B cell (primary cell): ENCODE measurements around the gene SERPINB6. TPM values are rescaled to one million over a fixed set of nuclear protein-coding genes. Genes with fewer than 3 reads are reported as not detected.

Experiments used
- ATAC-seq: fragments of 200-7000 bp; cut with Tn5 transposase; one replicate; pipeline ENCODE4 v1.10.0; 2021; ENCODE audit warnings: low read depth, mild to moderate bottlenecking, moderate number of reproducible peaks, moderate library complexity
- CTCF ChIA-PET: fragments of 350-600 bp; sonication (Branson Sonifier 250); formaldehyde crosslinking; loops from one replicate; lab custom pipeline; 2021; ENCODE audit warnings: antibody characterized with exemption, inconsistent platforms; lab: Charles Lee
- POLR2A ChIA-PET: fragments of 350-600 bp; sonication (Branson Sonifier 250); formaldehyde crosslinking; loops from one replicate; lab custom pipeline; 2021; ENCODE audit warnings: antibody characterized with exemption; lab: Charles Lee
- DNase-seq: peaks from one replicate; pipeline ENCODE4 v3.0.0; 2013
- H2AFZ ChIP-seq: 2 replicates; pipeline ENCODE4 v1.6.1; 2012; ENCODE audit warnings: mild to moderate bottlenecking, low read depth, low read length; ENCODE audit not compliant: insufficient read depth, poor library complexity, severe bottlenecking
- H3K27ac ChIP-seq, 2 donors: 1 replicate in 1 of 2; 2 replicates in 1 of 2; pipeline ENCODE4 v1.5.1; 2012 to 2013; ENCODE audit warnings: low read length in 2 of 2, mild to moderate bottlenecking in 2 of 2, moderate library complexity in 1 of 2
- H3K27me3 ChIP-seq, 4 experiments: fragments of 200-600 bp in 1 of 4; sonication (generic) in 1 of 4; replicated peaks in 1 of 4; 1 replicate in 2 of 4; 2 replicates in 2 of 4; pipeline versions ENCODE4 v1.6.1 to v1.7.0; 2013 to 2016; ENCODE audit warnings: low read length in 3 of 4, mild to moderate bottlenecking in 2 of 4, mixed read lengths in 1 of 4, moderate library complexity in 1 of 4; ENCODE audit not compliant: insufficient read depth in 4 of 4, control insufficient read depth in 3 of 4; ENCODE audit errors: control extremely low read depth in 1 of 4
- H3K36me3 ChIP-seq, 2 experiments: replicated peaks in 1 of 2; 1 replicate in 1 of 2; 2 replicates in 1 of 2; pipeline versions ENCODE4 v1.6.1 to v1.7.1; 2013; ENCODE audit warnings: low read length in 1 of 2; ENCODE audit not compliant: insufficient read depth in 2 of 2, control insufficient read depth in 1 of 2; ENCODE audit errors: control extremely low read depth in 1 of 2, extremely low read depth in 1 of 2
- H3K4me1 ChIP-seq, 2 donors: fragments of 200-600 bp in 1 of 2; sonication (generic) in 1 of 2; 1 replicate in 1 of 2; 2 replicates in 1 of 2; pipeline versions ENCODE4 v1.5.1 to v1.6.1; 2013 to 2017; ENCODE audit warnings: low read length in 2 of 2; ENCODE audit not compliant: control insufficient read depth in 2 of 2, insufficient read depth in 2 of 2
- H3K4me2 ChIP-seq: replicated peaks from 2 replicates; pipeline ENCODE3; 2012; ENCODE audit warnings: mild to moderate bottlenecking, low read depth, low read length; ENCODE audit not compliant: poor library complexity, severe bottlenecking
- H3K4me3 ChIP-seq, 5 experiments: fragments of 200-600 bp in 1 of 5; sonication (generic) in 1 of 5; 1 replicate in 3 of 5; 2 replicates in 2 of 5; pipeline versions ENCODE4 v1.5.1 to v1.7.0; 2011 to 2016; ENCODE audit warnings: low read length in 4 of 5, mild to moderate bottlenecking in 4 of 5, low read depth in 2 of 5, control low read depth in 1 of 5, moderate library complexity in 1 of 5; ENCODE audit not compliant: insufficient read depth in 1 of 5; ENCODE audit errors: control extremely low read depth in 1 of 5, extremely low read depth in 1 of 5
- H3K79me2 ChIP-seq: fragments of 200-600 bp; sonication (generic); one replicate; pipeline ENCODE4 v1.6.0; 2016; ENCODE audit warnings: low read length; ENCODE audit not compliant: control insufficient read depth, insufficient read depth
- H3K9ac ChIP-seq: fragments of 200-600 bp; sonication (generic); 2 replicates; pipeline ENCODE4 v1.6.1; 2017; ENCODE audit warnings: mild to moderate bottlenecking, low read length, moderate library complexity
- H3K9me3 ChIP-seq, 3 donors: one replicate each; pipeline versions ENCODE4 v1.6.1 to v1.7.1; 2013; ENCODE audit warnings: low read length in 2 of 3; ENCODE audit not compliant: control insufficient read depth in 2 of 3, insufficient read depth in 1 of 3; ENCODE audit errors: control extremely low read depth in 1 of 3
- H4K20me1 ChIP-seq: 2 replicates; pipeline ENCODE4 v1.6.0; 2012; ENCODE audit warnings: mild to moderate bottlenecking, low read length; ENCODE audit not compliant: insufficient read depth, control insufficient read depth, poor library complexity, severe bottlenecking
- H3K27ac Mint-ChIP-seq: one replicate; pipeline ENCODE4 v1.8.0; 2021; ENCODE audit warnings: mixed read lengths
- H3K27me3 Mint-ChIP-seq: one replicate; pipeline ENCODE4 v1.8.0; 2021; ENCODE audit warnings: mixed read lengths
- H3K4me1 Mint-ChIP-seq: one replicate; pipeline ENCODE4 v1.8.0; 2021; ENCODE audit warnings: mixed read lengths
- H3K4me3 Mint-ChIP-seq: one replicate; pipeline ENCODE4 v1.8.0; 2021; ENCODE audit warnings: mixed read lengths
- H3K9me3 Mint-ChIP-seq: one replicate; pipeline ENCODE4 v1.8.0; 2022; ENCODE audit warnings: mixed read lengths; ENCODE audit not compliant: insufficient read depth
- EZH2 ChIP-seq: IDR thresholded peaks from 2 replicates; pipeline ENCODE4 v1.6.1; 2012; ENCODE audit warnings: borderline replicate concordance, low read depth, mild to moderate bottlenecking, moderate library complexity, low read length; ENCODE audit not compliant: insufficient read depth, poor library complexity, severe bottlenecking
- WGBS: methylation state at CpG from one replicate; pipeline ENCODE4 v1.1.5; 2013; ENCODE audit warnings: missing lambda C conversion rate; ENCODE audit not compliant: insufficient coverage; 5-methylcytosine and 5-hydroxymethylcytosine counted together
- intact Hi-C: fragments of 100-400 bp; cut with micrococcal nuclease; formaldehyde crosslinking; loops from one replicate; pipeline ENCODE4 v1.10.0; 2022
- polyA plus RNA-seq: library from polyadenylated mRNA; depleted of rRNA; stranded (reverse); fragments of >200 nt; gene quantifications from 2 replicates; pipeline ENCODE4 v1.2.3, GENCODE V29; 2012
- total RNA-seq, 2 donors: library from RNA; stranded (reverse); fragments of 120-200 nt in 1 of 2; gene quantifications; 1 replicate in 1 of 2; 2 replicates in 1 of 2; pipeline versions ENCODE4 v1.2.3 to v1.2.4, GENCODE V29; 2013 to 2022
- TF ChIP-seq, protein P1 (sequence below): fragments of 200-600 bp; IDR thresholded peaks from one replicate; pipeline ENCODE4 v1.8.0; 2022; ENCODE audit warnings: antibody characterized with exemption, mild to moderate bottlenecking

SERPINB6 gene
- total and polyA plus RNA-seq, 2 donors (not counting 1 experiment from before 2014, with no cell fraction given) = 35.2 to 58.5 TPM

DNA sequence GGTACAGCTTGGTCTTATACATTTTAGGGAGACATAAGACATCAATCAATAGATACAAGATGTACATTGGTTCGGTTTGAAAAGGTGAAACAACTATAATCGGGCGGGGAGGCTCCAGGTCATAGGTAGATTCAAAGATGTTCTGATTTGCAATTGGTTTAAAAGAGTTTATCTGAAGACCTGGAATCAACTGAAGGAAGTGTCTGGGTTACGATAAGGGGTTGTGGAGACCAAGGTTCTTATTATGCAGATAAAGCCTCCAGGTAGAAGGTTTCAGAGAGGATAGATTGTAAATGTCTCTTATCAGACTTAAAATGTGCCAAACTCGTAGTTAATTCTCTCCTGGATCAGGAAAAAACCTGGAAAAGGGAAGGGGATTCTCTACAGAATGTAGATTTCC is 5.9 kb upstream of the SERPINB6 start:
- Mint-ChIP-seq H3K9me3 (no peaks in the 10 kb centered on the region), H3K27ac (no peak overlapping the region), H3K27me3 (peaks cover 25% of the 10 kb centered on the region), H3K4me3 (no peak overlapping the region), H3K4me1 (peaks cover 7% of the 10 kb centered on the region)
- no peak overlapping the region for H3K4me3 ChIP-seq
- POLR2A ChIA-PET = no interaction called here
- CTCF ChIA-PET = interaction anchor here (0.8 kb wide), 1 partner anchor 11 kb away, joined by 4 read pairs; no protein-coding TSS in a partner anchor
- H4K20me1 ChIP-seq = no peaks in the 10 kb centered on the region
- H2AFZ ChIP-seq = no peak overlapping the region
- no peak overlapping the region for H3K9ac ChIP-seq
- DNase-seq = no peak
- no peak for ATAC-seq
- no peak overlapping the region for H3K4me2 ChIP-seq
- TF ChIP-seq, protein P1, sequence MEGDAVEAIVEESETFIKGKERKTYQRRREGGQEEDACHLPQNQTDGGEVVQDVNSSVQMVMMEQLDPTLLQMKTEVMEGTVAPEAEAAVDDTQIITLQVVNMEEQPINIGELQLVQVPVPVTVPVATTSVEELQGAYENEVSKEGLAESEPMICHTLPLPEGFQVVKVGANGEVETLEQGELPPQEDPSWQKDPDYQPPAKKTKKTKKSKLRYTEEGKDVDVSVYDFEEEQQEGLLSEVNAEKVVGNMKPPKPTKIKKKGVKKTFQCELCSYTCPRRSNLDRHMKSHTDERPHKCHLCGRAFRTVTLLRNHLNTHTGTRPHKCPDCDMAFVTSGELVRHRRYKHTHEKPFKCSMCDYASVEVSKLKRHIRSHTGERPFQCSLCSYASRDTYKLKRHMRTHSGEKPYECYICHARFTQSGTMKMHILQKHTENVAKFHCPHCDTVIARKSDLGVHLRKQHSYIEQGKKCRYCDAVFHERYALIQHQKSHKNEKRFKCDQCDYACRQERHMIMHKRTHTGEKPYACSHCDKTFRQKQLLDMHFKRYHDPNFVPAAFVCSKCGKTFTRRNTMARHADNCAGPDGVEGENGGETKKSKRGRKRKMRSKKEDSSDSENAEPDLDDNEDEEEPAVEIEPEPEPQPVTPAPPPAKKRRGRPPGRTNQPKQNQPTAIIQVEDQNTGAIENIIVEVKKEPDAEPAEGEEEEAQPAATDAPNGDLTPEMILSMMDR = no peak
- TF ChIP-seq EZH2 = no peak
- peaks cover 0 to 1% of the 10 kb centered on the region in 2 donors for H3K4me1 ChIP-seq
- intact Hi-C loops = no loop called here
- H3K79me2 ChIP-seq = no peaks in the 10 kb centered on the region
- no peaks in the 10 kb centered on the region for H3K36me3 ChIP-seq
- no peak overlapping the region for H3K27ac ChIP-seq
- no peaks in the 10 kb centered on the region for H3K9me3 ChIP-seq
- WGBS = 93% methylated on average over 3 of the region's 5 CpGs
- H3K27me3 ChIP-seq = peaks cover 0 to 21% (median 3%) of the 10 kb centered on the region in 4 experiments

DNA sequence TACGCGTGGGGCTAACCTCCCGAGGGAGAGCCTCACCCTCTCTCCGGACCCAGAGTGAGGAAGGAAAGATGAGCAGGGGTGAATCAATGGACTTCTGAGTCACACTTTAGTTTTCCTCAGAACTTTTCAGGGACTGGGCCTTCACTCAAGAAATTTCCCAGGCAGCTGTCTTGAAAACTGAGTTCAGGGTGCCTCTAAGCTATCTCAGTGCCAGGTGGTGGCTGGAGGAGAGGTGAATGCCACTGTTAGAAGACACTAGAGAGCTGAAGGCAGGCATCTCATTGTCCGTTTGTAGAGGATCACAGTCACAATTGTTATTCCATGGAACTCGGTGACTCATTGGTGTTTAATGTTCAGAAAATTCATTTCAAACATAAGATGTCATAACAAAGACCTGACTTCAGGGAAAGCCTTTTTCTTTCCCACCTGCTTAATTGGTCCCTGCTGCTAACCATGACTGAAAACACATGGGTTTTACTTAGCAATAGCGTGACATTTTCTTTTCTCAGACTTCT is 5.3 kb upstream of the SERPINB6 start:
- H3K9me3 Mint-ChIP-seq = no peaks in the 10 kb centered on the region
- H3K27ac Mint-ChIP-seq = no peak overlapping the region
- peaks cover 24% of the 10 kb centered on the region for H3K27me3 Mint-ChIP-seq
- Histone ChIP-seq H3K27me3 (peaks cover 0 to 18% (median 2%) of the 10 kb centered on the region in 4 experiments), H3K4me2 (no peak overlapping the region), H3K36me3 (no peaks in the 10 kb centered on the region), H3K79me2 (no peaks in the 10 kb centered on the region), H3K9ac (no peak overlapping the region), H3K27ac (no peak overlapping the region), H4K20me1 (no peaks in the 10 kb centered on the region), H3K4me1 (peaks cover 7% of the 10 kb centered on the region in 2 donors), H3K4me3 (no peak overlapping the region), H2AFZ (no peak overlapping the region), H3K9me3 (no peaks in the 10 kb centered on the region)
- H3K4me3 Mint-ChIP-seq = no peak overlapping the region
- WGBS = 80% methylated on average over 1 of the region's 7 CpGs
- DNase-seq = no peak
- TF ChIP-seq EZH2 = no peak
- TF ChIP-seq, protein P1 = no peak
- intact Hi-C loops = no loop called here
- H3K4me1 Mint-ChIP-seq = peaks cover 13% of the 10 kb centered on the region
- ChIA-PET CTCF (interaction anchor here (0.8 to 1.2 kb wide), 2 partner anchors 12 to 24 kb away, joined by 4 to 5 read pairs; no protein-coding TSS in a partner anchor), POLR2A (no interaction called here)
- no peak for ATAC-seq
